Peyer's patch (tissue), 4 donors: Measurements from ENCODE around the gene PRIMA1. TPM values are rescaled to one million over a fixed set of nuclear protein-coding genes. Genes with fewer than 3 reads are reported as not detected.

Source experiments
- DNase-seq, 3 donors: peaks; one replicate each; pipeline ENCODE4 v3.0.0-alpha.2; 2017 to 2019
- H3K27ac ChIP-seq, 4 donors: fragments of 200-600 bp; sonication (generic); one replicate each; pipeline ENCODE4 v1.5.1; 2016 to 2019
- H3K27me3 ChIP-seq, 2 donors: fragments of 200-600 bp; sonication (generic); one replicate each; pipeline ENCODE4 v1.5.1; 2019
- H3K36me3 ChIP-seq, 3 donors: fragments of 200-600 bp; sonication (generic); one replicate each; pipeline ENCODE4 v1.5.1; 2016 to 2019
- H3K4me1 ChIP-seq, 4 donors: fragments of 200-600 bp; sonication (generic); one replicate each; pipeline ENCODE4 v1.5.1; 2016 to 2019
- H3K4me3 ChIP-seq, 4 donors: fragments of 200-600 bp; sonication (generic); 1 replicate in 3 of 4; 2 replicates in 1 of 4; pipeline ENCODE4 v1.5.1; 2016 to 2019; ENCODE audit warnings: mild to moderate bottlenecking in 1 of 4
- H3K9me3 ChIP-seq, 4 donors: fragments of 200-600 bp; sonication (generic); one replicate each; pipeline ENCODE4 v1.5.1; 2016 to 2019; ENCODE audit warnings: mild to moderate bottlenecking in 1 of 4
- CTCF ChIP-seq, 6 experiments: fragments of 450-650 bp in 4 of 6; fragments of 200-600 bp in 2 of 6; sonication (generic) in 1 of 6; IDR thresholded peaks; one replicate each; pipeline ENCODE4 v1.5.1; 2017 to 2019; ENCODE audit warnings: antibody characterized with exemption in 6 of 6, mild to moderate bottlenecking in 3 of 6, moderate library complexity in 1 of 6
- POLR2A ChIP-seq, 2 donors: fragments of 450-650 bp; IDR thresholded peaks; one replicate each; pipeline ENCODE4 v1.5.1; 2017; ENCODE audit warnings: antibody characterized with exemption in 2 of 2, mild to moderate bottlenecking in 2 of 2, moderate library complexity in 2 of 2
- total RNA-seq, 4 donors: library from RNA; depleted of rRNA; stranded (reverse); fragments of >200 nt; gene quantifications; one replicate each; pipeline ENCODE4 v1.1.0, GENCODE V29; 2016

PRIMA1 gene
- total RNA-seq, 4 donors from 2014 or later, result 1.2 to 5.1 (median 3.0) TPM

GRCh38 chr14:93685121-93685895 is 103.0 kb downstream of the PRIMA1 start:
- H3K4me1 ChIP-seq, result no peaks in the 10 kb centered on the region

DNA sequence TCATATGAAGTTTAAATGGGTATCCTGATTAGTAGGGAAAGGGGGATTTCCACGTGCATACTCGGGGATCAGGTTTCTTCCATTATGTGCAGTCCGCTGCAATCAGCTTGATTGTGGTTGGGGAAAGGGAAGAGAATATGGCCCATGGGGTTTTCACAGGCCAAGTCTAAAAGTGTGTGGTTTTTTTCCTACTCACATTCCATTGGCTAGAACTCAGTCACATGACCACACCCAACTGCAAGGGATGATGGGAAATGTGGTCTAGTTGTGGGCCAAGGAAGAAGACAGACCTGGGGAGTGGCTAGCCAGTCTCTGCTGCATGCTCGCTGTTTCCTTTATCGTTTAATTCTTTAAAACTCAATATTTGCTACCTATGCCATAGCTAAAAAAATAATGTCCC is 105.1 kb downstream of the PRIMA1 start:
- H3K4me3 ChIP-seq, result no peak overlapping the region
- H3K4me1 ChIP-seq, result no peaks in the 10 kb centered on the region
- TF ChIP-seq CTCF (IDR thresholded peaks at IDR 0.05) (no peak), POLR2A (IDR thresholded peaks at IDR 0.05) (no peak)
- no peak overlapping the region for H3K27ac ChIP-seq
- no peaks in the 10 kb centered on the region for H3K9me3 ChIP-seq
- DNase-seq, result no peak
- H3K36me3 ChIP-seq, result no peaks in the 10 kb centered on the region
- H3K27me3 ChIP-seq, result no peaks in the 10 kb centered on the region

More at GRCh38 chr14:93685121-93685895, 103.0 kb downstream of the PRIMA1 start:
- H3K4me3 ChIP-seq, result no peak overlapping the region
- H3K36me3 ChIP-seq, result no peaks in the 10 kb centered on the region
- H3K27me3 ChIP-seq, result no peaks in the 10 kb centered on the region
- no peaks in the 10 kb centered on the region for H3K9me3 ChIP-seq
- no peak for DNase-seq
- TF ChIP-seq CTCF (IDR thresholded peaks at IDR 0.05), result no peak
- no peak for TF ChIP-seq POLR2A (IDR thresholded peaks at IDR 0.05)
- no peak overlapping the region for H3K27ac ChIP-seq

DNA sequence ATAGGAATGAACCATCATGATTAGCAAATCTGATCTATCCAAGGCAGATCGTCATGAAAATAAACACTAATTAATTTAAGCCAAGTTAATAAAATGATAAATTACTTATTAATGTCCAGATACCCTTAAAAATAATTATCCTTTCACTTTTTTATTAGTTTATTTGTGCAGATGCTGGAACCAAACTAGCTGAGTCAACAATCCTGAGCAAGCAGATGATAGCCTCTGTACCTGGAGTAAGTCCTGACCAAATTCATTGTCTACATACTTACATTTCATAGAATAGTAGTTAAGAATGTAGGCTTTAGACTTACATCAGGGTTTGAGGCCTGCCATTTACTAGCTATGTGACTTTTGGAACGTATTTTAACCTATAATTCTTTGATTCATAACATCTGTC is 105.8 kb downstream of the PRIMA1 start:
- no peak for TF ChIP-seq CTCF (IDR thresholded peaks at IDR 0.05)
- no peak for TF ChIP-seq POLR2A (IDR thresholded peaks at IDR 0.05)
- no peaks in the 10 kb centered on the region for H3K36me3 ChIP-seq
- no peaks in the 10 kb centered on the region for H3K9me3 ChIP-seq
- H3K4me3 ChIP-seq, result no peak overlapping the region
- no peaks in the 10 kb centered on the region for H3K4me1 ChIP-seq
- no peak overlapping the region for H3K27ac ChIP-seq
- DNase-seq, result no peak
- no peaks in the 10 kb centered on the region for H3K27me3 ChIP-seq

DNA sequence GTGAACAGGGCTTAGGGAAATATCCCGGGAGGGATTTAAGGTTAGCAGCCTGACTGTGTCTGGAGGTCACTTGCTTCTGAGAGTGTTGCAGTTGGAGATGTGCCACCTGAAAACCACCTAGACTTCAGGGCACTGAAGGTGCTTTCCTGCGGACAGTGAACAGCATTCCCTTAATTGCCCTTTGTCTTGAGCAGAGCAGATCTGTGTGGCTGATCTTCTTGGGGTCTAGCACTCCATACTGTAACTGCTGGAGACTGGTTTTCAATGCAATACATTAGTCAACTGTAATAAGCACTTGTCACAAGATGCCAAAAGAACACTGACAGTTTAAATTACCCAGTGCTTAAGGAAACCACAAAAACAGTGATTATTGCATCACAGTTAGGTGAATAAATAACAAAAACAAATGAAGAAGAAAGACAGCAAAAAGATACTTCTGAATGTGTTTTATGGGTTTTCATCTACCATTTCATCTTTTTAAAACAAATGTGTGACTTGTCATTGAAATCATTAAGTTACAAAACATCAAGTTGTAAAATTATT is 111.8 kb downstream of the PRIMA1 start:
- Histone ChIP-seq H3K36me3 (no peaks in the 10 kb centered on the region), H3K27ac (no peak overlapping the region), H3K4me3 (no peak overlapping the region), H3K4me1 (no peaks in the 10 kb centered on the region), H3K27me3 (no peaks in the 10 kb centered on the region), H3K9me3 (no peaks in the 10 kb centered on the region)
- TF ChIP-seq POLR2A (IDR thresholded peaks at IDR 0.05) (no peak), CTCF (IDR thresholded peaks at IDR 0.05) (no peak)
- DNase-seq, result no peak

- Histone ChIP-seq H3K36me3 (no peaks in the 10 kb centered on the region), H3K9me3 (no peaks in the 10 kb centered on the region), H3K4me3 (no peak overlapping the region), H3K27me3 (no peaks in the 10 kb centered on the region), H3K4me1 (no peaks in the 10 kb centered on the region), H3K27ac (no peak overlapping the region)
- DNase-seq, result no peak
- TF ChIP-seq POLR2A (IDR thresholded peaks at IDR 0.05) (no peak), CTCF (IDR thresholded peaks at IDR 0.05) (no peak)
These were observed 112.6 kb downstream of the PRIMA1 start for GRCh38 chr14:93675651-93676050.
